Neutrophil (primary cell): ENCODE results near the gene CCDC177.

Source experiments
- H3K27ac ChIP-seq: fragments of 200-600 bp; sonication (generic); 2 replicates; pipeline ENCODE4 v1.5.1; 2016; ENCODE audit warnings: mild to moderate bottlenecking, moderate library complexity
- H3K27me3 ChIP-seq: fragments of 200-600 bp; sonication (generic); 2 replicates; pipeline ENCODE4 v1.6.0; 2016; ENCODE audit warnings: mild to moderate bottlenecking
- H3K36me3 ChIP-seq: fragments of 200-600 bp; sonication (generic); 2 replicates; pipeline ENCODE4 v1.5.1; 2017
- H3K4me1 ChIP-seq, 2 experiments: fragments of 200-600 bp in 1 of 2; sonication (generic) in 1 of 2; 1 replicate in 1 of 2; 2 replicates in 1 of 2; pipeline versions ENCODE4 v1.5.1 to v1.6.1; 2013 to 2016; ENCODE audit warnings: low read depth in 1 of 2, low read length in 1 of 2, mild to moderate bottlenecking in 1 of 2, moderate library complexity in 1 of 2; ENCODE audit not compliant: control insufficient read depth in 1 of 2, insufficient read depth in 1 of 2
- H3K4me3 ChIP-seq, 2 experiments: fragments of 200-600 bp in 1 of 2; sonication (generic) in 1 of 2; 1 replicate in 1 of 2; 2 replicates in 1 of 2; pipeline ENCODE4 v1.5.1; 2013 to 2016; ENCODE audit warnings: low read depth in 1 of 2, low read length in 1 of 2, mild to moderate bottlenecking in 1 of 2, moderate library complexity in 1 of 2
- H3K9me3 ChIP-seq: fragments of 200-600 bp; sonication (generic); 2 replicates; pipeline ENCODE4 v1.5.1; 2016
- TF ChIP-seq, protein P1 (sequence below): fragments of 200-600 bp; sonication (generic); IDR thresholded peaks from 2 replicates; pipeline ENCODE4 v1.5.1; 2016; ENCODE audit warnings: antibody characterized with exemption

Gene CCDC177

DNA sequence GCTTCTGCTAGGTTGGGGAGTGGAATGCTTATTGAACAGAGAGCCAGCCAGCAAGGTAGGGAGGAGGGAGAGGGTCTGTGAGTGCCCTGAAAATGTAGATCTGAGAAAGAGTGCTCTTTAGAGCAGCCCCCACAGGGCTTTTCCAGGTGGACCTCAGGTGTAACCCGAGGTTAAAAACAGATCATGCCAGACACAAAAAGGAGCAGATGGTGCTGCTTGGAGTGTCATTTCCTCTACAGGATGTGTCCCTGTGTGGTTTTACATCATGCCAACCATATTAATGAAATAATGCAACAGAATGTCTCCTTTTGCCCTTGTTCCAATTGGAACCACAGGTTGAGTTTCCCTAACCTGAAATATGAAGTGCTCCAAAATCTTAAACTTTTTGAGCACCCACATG, 43.1 kb upstream of the CCDC177 start:
- TF ChIP-seq, protein P1, sequence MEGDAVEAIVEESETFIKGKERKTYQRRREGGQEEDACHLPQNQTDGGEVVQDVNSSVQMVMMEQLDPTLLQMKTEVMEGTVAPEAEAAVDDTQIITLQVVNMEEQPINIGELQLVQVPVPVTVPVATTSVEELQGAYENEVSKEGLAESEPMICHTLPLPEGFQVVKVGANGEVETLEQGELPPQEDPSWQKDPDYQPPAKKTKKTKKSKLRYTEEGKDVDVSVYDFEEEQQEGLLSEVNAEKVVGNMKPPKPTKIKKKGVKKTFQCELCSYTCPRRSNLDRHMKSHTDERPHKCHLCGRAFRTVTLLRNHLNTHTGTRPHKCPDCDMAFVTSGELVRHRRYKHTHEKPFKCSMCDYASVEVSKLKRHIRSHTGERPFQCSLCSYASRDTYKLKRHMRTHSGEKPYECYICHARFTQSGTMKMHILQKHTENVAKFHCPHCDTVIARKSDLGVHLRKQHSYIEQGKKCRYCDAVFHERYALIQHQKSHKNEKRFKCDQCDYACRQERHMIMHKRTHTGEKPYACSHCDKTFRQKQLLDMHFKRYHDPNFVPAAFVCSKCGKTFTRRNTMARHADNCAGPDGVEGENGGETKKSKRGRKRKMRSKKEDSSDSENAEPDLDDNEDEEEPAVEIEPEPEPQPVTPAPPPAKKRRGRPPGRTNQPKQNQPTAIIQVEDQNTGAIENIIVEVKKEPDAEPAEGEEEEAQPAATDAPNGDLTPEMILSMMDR: no peak
- no peak overlapping the region for H3K4me3 ChIP-seq
- peak overlapping the region; percentile 98 for H3K27ac ChIP-seq
- H3K27me3 ChIP-seq: no peaks in the 10 kb centered on the region
- H3K9me3 ChIP-seq: no peaks in the 10 kb centered on the region
- peaks cover 89 to 100% of the 10 kb centered on the region in 2 experiments for H3K4me1 ChIP-seq
- no peaks in the 10 kb centered on the region for H3K36me3 ChIP-seq

DNA sequence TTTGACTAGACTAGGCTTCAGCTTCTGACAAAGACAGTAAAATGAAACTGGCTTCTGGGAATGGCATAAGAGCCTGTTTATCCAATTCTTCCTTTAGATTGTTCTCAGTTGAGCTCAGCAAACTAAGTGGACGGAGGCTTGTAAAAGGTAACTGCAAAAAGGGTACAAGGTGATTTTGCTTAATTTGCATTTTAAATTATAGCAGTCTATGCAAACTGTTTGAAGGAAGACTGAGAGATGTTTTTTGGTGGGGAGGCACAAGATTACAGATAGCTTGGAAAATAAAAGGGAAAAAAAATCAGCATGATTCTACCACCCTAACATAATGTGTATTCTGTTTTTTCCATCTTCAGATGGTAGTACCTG, 41.7 kb upstream of the CCDC177 start:
- peak overlapping the region; percentile 84 to 96 for H3K4me3 ChIP-seq
- no peaks in the 10 kb centered on the region for H3K36me3 ChIP-seq
- peak overlapping the region; percentile 98 for H3K27ac ChIP-seq
- peaks cover 86 to 87% of the 10 kb centered on the region in 2 experiments for H3K4me1 ChIP-seq
- H3K9me3 ChIP-seq: no peaks in the 10 kb centered on the region
- H3K27me3 ChIP-seq: no peaks in the 10 kb centered on the region
- TF ChIP-seq, protein P1: no peak

DNA sequence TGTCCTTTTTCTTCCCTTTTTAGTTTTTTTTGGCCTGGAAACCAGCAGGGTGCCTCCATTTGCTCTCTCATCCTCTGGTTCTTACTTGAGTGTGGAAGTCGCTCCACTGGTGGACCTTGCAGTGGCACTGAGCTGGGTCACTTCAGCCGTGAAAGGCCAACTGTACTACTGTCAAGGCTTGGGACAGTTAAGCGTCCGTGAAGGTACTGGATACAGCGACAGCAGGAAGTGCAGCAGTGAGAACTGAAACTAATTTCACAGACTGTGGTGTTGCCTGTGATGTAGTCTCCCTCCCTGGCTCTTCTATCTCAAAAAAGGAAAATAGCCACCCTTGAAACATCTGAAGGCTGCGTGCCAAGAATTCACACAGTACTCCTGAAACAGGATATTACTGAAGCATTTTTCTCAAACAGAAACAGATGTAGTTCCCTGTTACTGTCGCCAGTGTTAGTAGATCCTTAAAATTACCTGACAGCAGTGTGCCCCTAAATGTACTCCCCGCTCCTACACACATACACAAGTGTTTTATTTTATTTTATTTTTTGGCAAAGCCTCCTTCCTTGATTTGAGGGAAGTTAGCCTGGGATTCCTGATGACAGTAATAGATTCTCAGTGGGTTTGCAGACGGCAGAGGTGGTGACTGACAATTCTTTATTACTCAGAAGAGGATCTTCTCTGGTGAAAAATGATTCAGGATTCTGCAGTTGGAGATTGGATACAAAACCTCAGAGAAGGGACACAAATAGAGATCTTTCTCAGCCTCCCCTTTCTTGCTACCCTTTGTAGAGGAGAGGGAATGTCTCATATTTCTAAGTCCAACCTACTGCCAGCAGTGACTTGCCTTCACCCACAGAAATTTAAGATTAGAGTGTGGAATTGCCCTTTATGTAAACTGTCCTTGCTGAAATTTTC, 41.1 kb upstream of the CCDC177 start:
- no peaks in the 10 kb centered on the region for H3K9me3 ChIP-seq
- peak overlapping the region; percentile 98 for H3K27ac ChIP-seq
- TF ChIP-seq, protein P1: peak; percentile 34
- peaks cover 85 to 86% of the 10 kb centered on the region in 2 experiments for H3K4me1 ChIP-seq
- H3K4me3 ChIP-seq: peak overlapping the region; percentile 84 to 96
- no peaks in the 10 kb centered on the region for H3K36me3 ChIP-seq
- no peaks in the 10 kb centered on the region for H3K27me3 ChIP-seq

DNA sequence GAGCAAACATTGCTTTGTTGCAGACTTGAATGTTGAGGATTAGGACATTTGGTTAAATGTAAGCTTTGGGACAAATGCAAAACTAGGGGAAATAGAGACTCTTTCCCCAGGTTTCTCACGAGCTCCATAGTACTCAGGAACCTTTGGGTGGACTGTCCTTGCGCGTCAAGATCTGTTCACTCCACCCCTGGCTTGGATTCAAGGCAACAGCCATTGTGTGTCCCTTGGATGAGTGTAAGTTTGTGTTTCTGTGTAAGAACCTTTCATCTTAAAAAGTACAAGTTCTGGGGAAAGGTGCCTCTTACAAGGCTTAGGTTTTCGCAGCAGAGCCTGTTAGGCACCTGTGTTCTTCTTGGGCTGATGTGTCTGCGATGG, 40.4 kb upstream of the CCDC177 start:
- H3K27ac ChIP-seq: peak overlapping the region; percentile 98
- no peaks in the 10 kb centered on the region for H3K27me3 ChIP-seq
- H3K36me3 ChIP-seq: no peaks in the 10 kb centered on the region
- peak overlapping the region; percentile 84 to 96 for H3K4me3 ChIP-seq
- H3K9me3 ChIP-seq: no peaks in the 10 kb centered on the region
- TF ChIP-seq, protein P1: no peak
- H3K4me1 ChIP-seq: peaks cover 81 to 85% of the 10 kb centered on the region in 2 experiments

DNA sequence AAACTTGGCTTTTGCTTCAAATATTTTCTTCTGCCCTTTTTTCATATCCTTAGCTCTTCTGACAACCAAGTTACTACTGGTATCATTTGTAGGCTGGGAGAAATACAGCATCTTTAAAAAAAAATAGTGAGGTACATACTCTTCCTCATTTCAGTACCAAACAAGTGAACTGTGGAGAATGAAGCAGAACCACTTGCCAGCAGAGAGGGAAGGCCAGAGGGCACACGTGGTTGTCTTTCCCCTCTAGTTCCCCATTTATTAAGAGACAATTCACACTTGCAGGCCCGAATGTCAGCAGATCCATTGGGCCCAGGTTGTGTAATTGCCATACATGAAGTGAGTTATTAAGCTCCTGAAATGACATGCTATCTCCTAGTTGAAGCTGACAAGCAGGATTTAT, 39.9 kb upstream of the CCDC177 start:
- TF ChIP-seq, protein P1: peak; percentile 34
- Histone ChIP-seq H3K4me1 (peaks cover 76 to 80% of the 10 kb centered on the region in 2 experiments), H3K4me3 (peak overlapping the region; percentile 84 to 96), H3K36me3 (no peaks in the 10 kb centered on the region), H3K9me3 (no peaks in the 10 kb centered on the region), H3K27me3 (no peaks in the 10 kb centered on the region), H3K27ac (peak overlapping the region; percentile 98)
